A673 (cell line): Measurements from ENCODE around the gene HOXD4. TPM values are rescaled to one million over a fixed set of nuclear protein-coding genes. Genes with fewer than 3 reads are reported as not detected.

ENCODE experiments used
- BruUV-seq: library from RNA; stranded (reverse); fragments of 400-500 nt; replicated peaks from 2 replicates; lab custom pipeline; 2021; lab: Mats Ljungman, UMichigan
- CTCF ChIA-PET: fragments of 300-600 bp; sonication (Branson Sonifier 250); formaldehyde crosslinking; loops from one replicate; lab custom pipeline; 2022; ENCODE audit warnings: antibody characterized with exemption; lab: Charles Lee
- POLR2A ChIA-PET: fragments of 300-600 bp; sonication (Branson Sonifier 250); formaldehyde crosslinking; loops from one replicate; lab custom pipeline; 2022; ENCODE audit warnings: antibody characterized with exemption; ENCODE audit not compliant: low non-redundant PET; lab: Charles Lee
- DNase-seq: peaks from one replicate; pipeline ENCODE4 v3.0.0-alpha.2; 2015; ENCODE audit warnings: low spot score
- H3K27ac ChIP-seq: fragments of 200-600 bp; sonication (generic); 2 replicates; pipeline ENCODE4 v1.5.1; 2016; ENCODE audit warnings: mixed run types, low read depth, mild to moderate bottlenecking, mixed read lengths, antibody characterized with exemption, low read length; ENCODE audit not compliant: poor library complexity, severe bottlenecking
- H3K27me3 ChIP-seq: fragments of 200-600 bp; sonication (generic); replicated peaks from 2 replicates; pipeline ENCODE4 v1.6.1; 2017; ENCODE audit warnings: mixed run types, low read depth, mild to moderate bottlenecking, mixed read lengths, antibody characterized with exemption, low read length; ENCODE audit not compliant: insufficient read depth, poor library complexity
- H3K36me3 ChIP-seq: fragments of 200-600 bp; sonication (generic); 2 replicates; pipeline ENCODE4 v1.6.1; 2016; ENCODE audit warnings: mixed run types, mild to moderate bottlenecking, mixed read lengths, antibody characterized with exemption, low read length; ENCODE audit not compliant: insufficient read depth, poor library complexity, severe bottlenecking
- H3K4me1 ChIP-seq: fragments of 200-600 bp; sonication (generic); 2 replicates; pipeline ENCODE4 v1.6.1; 2017; ENCODE audit warnings: mixed run types, mild to moderate bottlenecking, mixed read lengths, antibody characterized with exemption, low read length; ENCODE audit not compliant: insufficient read depth, poor library complexity, severe bottlenecking
- H3K4me3 ChIP-seq: fragments of 200-600 bp; sonication (generic); 2 replicates; pipeline ENCODE4 v1.5.1; 2016; ENCODE audit warnings: low read depth, mixed run types, mild to moderate bottlenecking, mixed read lengths, low read length; ENCODE audit not compliant: poor library complexity, severe bottlenecking
- H3K9me3 ChIP-seq: fragments of 200-600 bp; sonication (generic); 2 replicates; pipeline ENCODE4 v1.6.1; 2016; ENCODE audit warnings: mixed run types, low read depth, mild to moderate bottlenecking, mixed read lengths, antibody characterized with exemption, low read length; ENCODE audit not compliant: poor library complexity, severe bottlenecking
- EZH2 ChIP-seq: fragments of 200-600 bp; sonication (generic); IDR thresholded peaks from 2 replicates; pipeline ENCODE4 v1.6.1; 2017; ENCODE audit warnings: borderline replicate concordance, low read depth, mild to moderate bottlenecking, mixed read lengths, antibody characterized with exemption, low read length; ENCODE audit not compliant: poor library complexity, severe bottlenecking
- intact Hi-C: fragments of 100-400 bp; cut with micrococcal nuclease; formaldehyde crosslinking; loops from one replicate; pipeline ENCODE4 v1.10.0; 2022; ENCODE audit not compliant: unreplicated experiment
- total RNA-seq: library from RNA; stranded (reverse); gene quantifications from 2 replicates; pipeline ENCODE4 v1.2.3, GENCODE V29; 2021
- TF ChIP-seq, protein P1 (sequence below): fragments of 300-800, 200-600 bp; sonication (generic); conservative IDR thresholded peaks from 2 replicates; pipeline ENCODE4 v1.5.1; 2017; ENCODE audit warnings: low read depth, mild to moderate bottlenecking, antibody characterized with exemption, low read length, moderate library complexity, mixed read lengths

The HOXD4 gene
- total RNA-seq, 1 experiment from 2014 or later = 30.8 TPM

DNA sequence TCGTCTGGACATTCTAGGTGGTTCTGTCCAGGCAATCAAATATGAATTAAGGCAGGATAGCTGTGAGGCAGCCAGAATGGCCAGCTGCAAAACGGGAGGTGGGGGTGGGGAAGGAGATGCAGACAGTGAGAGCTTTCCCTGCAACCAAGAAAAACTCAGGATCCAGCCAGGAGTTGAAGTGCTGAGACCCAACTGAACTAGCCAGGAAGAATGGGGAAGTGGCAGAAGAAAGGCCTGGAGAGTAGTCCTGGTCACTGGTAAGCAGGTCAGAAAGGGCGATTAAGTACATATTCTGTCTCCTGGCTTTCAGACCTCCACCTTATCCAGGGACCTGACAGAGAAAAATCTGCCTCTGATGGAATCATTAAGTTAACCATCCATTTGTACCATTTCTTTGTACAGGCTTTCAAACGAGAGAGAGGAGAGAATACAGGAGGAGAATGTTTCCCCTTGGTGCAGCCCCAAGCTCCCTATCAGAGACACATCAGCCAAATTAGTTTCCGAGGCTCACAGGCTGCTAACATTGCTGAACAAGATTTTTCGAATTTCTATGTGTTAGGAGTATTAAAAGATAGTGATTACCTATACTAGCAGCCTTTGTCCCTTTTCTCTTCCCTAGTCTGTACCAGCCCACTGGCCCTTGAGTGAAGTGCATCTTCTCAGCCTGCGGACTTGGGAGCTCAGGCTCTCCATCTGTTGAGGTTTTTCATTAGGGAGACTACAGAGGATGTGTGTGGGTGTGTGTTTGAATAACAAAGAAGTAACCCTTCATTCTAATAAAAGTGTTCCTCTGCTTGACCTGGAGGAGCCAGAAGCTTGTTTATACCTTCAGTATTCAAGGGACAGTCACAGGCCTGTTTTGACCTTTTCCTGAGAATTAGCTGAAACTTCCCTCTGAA lies 24.6 kb downstream of the HOXD4 start:
- ChIA-PET CTCF (interaction anchor here (0.6 kb wide), 1 partner anchor 1192 kb away, joined by 3 read pairs; no protein-coding TSS in a partner anchor), POLR2A (no interaction called here)
- DNase-seq = peak; percentile 47
- Histone ChIP-seq H3K27me3 (no peaks in the 10 kb centered on the region), H3K4me1 (peaks cover 37% of the 10 kb centered on the region), H3K36me3 (no peaks in the 10 kb centered on the region), H3K9me3 (no peaks in the 10 kb centered on the region), H3K27ac (no peak overlapping the region), H3K4me3 (no peak overlapping the region)
- intact Hi-C loops = no loop called here
- no TSS peak for BruUV-seq
- TF ChIP-seq, protein P1, sequence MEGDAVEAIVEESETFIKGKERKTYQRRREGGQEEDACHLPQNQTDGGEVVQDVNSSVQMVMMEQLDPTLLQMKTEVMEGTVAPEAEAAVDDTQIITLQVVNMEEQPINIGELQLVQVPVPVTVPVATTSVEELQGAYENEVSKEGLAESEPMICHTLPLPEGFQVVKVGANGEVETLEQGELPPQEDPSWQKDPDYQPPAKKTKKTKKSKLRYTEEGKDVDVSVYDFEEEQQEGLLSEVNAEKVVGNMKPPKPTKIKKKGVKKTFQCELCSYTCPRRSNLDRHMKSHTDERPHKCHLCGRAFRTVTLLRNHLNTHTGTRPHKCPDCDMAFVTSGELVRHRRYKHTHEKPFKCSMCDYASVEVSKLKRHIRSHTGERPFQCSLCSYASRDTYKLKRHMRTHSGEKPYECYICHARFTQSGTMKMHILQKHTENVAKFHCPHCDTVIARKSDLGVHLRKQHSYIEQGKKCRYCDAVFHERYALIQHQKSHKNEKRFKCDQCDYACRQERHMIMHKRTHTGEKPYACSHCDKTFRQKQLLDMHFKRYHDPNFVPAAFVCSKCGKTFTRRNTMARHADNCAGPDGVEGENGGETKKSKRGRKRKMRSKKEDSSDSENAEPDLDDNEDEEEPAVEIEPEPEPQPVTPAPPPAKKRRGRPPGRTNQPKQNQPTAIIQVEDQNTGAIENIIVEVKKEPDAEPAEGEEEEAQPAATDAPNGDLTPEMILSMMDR = no peak
- TF ChIP-seq EZH2 = no peak

DNA sequence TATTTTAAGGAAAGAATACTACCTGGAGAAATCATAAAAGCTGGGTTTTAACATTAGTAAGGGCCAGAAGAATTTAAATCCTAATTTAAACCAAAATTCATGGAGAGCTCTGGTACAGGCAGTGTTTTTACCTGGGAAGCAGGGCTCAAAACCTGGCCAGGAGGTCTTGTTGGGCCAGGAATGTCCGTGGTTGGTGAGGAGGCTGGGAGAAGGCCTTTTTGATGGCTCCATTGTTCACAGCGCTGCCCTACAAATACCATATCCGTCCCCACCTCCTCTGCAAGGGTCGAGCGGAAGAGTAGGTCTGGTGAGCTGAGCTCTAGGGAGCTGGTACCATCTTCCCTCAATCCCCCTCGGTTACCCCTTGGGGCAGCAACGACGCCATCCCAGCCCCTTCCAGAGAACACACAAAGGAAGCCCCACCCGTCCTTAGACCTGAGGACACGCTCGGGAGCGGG lies 26.3 kb downstream of the HOXD4 start:
- H3K4me3 ChIP-seq = peak overlapping the region; percentile 50
- intact Hi-C loops = no loop called here
- BruUV-seq = no TSS peak
- DNase-seq = no peak
- TF ChIP-seq, protein P1 = no peak
- TF ChIP-seq EZH2 = no peak
- no peak overlapping the region for H3K27ac ChIP-seq
- no peaks in the 10 kb centered on the region for H3K9me3 ChIP-seq
- peaks cover 36% of the 10 kb centered on the region for H3K4me1 ChIP-seq
- H3K27me3 ChIP-seq = no peaks in the 10 kb centered on the region
- ChIA-PET CTCF (interaction anchor here (0.6 kb wide), 1 partner anchor 336 kb away, joined by 4 read pairs; no protein-coding TSS in a partner anchor), POLR2A (interaction anchor here (0.7 kb wide), 2 partner anchors 22 to 136 kb away, joined by 3 to 13 read pairs; no protein-coding TSS in a partner anchor)
- no peaks in the 10 kb centered on the region for H3K36me3 ChIP-seq

DNA sequence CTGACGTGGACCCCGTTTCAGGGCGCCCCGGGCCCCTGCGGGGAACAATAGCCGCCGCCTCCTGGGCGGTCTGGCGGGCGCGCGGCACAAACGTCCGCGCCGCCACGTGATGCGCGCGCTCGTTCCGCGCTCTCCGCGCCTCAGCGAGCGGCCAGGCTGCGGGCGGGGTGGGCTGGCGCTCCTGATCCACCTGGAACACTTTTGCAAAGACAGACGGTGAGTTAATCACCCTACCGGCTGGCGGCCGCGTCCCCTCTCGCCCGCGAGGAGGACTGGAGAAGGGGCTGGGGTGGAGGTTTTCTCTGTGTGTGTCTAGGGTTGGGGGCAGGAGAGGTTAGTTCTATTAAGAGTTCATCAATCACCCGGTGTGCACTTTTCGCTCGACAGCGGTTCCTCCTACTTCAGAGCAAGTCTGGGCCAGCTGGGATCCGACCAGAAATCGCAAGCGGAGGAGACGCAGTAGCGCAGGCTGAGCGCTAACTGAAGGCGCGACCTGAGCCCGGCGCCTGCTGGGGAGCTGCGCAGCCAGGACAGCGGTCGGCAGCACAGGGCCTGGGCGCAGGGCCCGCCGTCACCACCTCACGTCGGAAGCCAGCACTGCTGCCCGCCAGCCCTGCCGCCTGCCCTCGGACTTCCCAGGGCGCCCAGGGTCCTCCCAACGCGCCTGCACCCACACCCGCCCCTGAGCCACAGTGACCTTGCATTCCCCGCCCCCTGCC lies 26.8 kb downstream of the HOXD4 start:
- ChIA-PET POLR2A (interaction anchor here (0.7 kb wide), 1 partner anchor 21 kb away, joined by 3 read pairs; no protein-coding TSS in a partner anchor), CTCF (interaction anchor here (1.6 kb wide), 1 partner anchor 277 kb away, joined by 3 read pairs; no protein-coding TSS in a partner anchor)
- intact Hi-C loops = no loop called here

More for the DNA sequence above, 26.8 kb downstream of the HOXD4 start:
- Histone ChIP-seq H3K4me3 (peak overlapping the region; percentile 50), H3K36me3 (no peaks in the 10 kb centered on the region), H3K4me1 (peaks cover 30% of the 10 kb centered on the region), H3K27me3 (no peaks in the 10 kb centered on the region), H3K9me3 (no peaks in the 10 kb centered on the region), H3K27ac (no peak overlapping the region)
- BruUV-seq = no TSS peak
- DNase-seq = peak; percentile 45
- TF ChIP-seq EZH2 = no peak
- TF ChIP-seq, protein P1 = no peak
